ENCODE data around the gene SMIM36. TPM values are rescaled to one million over a fixed set of nuclear protein-coding genes. Genes with fewer than 3 reads are reported as not detected.

SMIM36 gene
- total RNA-seq, 2 donors from 2014 or later, result not detected

DNA sequence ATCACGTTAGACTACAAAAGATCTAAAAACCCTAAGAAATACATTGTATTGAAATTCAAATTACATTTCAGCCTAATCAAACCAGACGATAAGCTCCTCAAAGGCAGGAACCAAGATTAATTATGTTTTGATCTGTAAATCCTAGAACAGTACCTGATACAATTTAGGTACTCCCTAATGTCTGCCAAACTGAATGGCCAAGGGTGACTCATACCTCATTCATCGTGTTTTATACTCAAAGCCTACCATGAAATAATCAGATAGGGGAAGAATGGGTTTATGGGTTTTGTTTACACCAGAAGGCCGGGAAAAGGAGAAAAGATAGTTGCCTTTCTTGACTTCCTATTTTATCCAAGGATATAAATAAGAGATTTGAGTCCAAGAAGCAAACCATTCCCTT, 108.9 kb downstream of the SMIM36 start:
- ATAC-seq (no peak), DNase-seq (no peak)
- intact Hi-C loops (cut with DNase I), result no loop called here

Other genes with a start within 250 kb of the SMIM36 start
- gene HLF, start 246.5 kb downstream of the SMIM36 start, total RNA-seq, result 10 to 100 TPM; 36.7 to 36.8 TPM
- 10 to 100 TPM; 26.8 to 29.1 TPM for gene MMD, start 89.6 kb downstream of the SMIM36 start, total RNA-seq
- 10 to 100 TPM; 18.3 to 24.3 TPM for gene TMEM100, start 211.4 kb upstream of the SMIM36 start, total RNA-seq
- gene PCTP, start 239.6 kb upstream of the SMIM36 start, total RNA-seq, result 10 to 100 TPM; 15.1 to 20.0 TPM